GM12878 (cell line): Measurements from ENCODE around the gene SUMF2. TPM values are rescaled to one million over a fixed set of nuclear protein-coding genes. Genes with fewer than 3 reads are reported as not detected.

Experiments
- CBX5 ChIP-seq: sonication (generic); IDR thresholded peaks from 2 replicates; pipeline ENCODE4 v1.6.1; 2016; ENCODE audit warnings: low read depth, moderate library complexity, mild to moderate bottlenecking, inconsistent platforms
- CEBPB ChIP-seq, 2 experiments: fragments of 150-350 bp in 1 of 2; IDR thresholded peaks; 2 replicates each; pipeline ENCODE4 v1.6.1; 2012 to 2014; ENCODE audit warnings: low read depth in 2 of 2, low read length in 2 of 2, borderline replicate concordance in 1 of 2, inconsistent platforms in 1 of 2
- CHD2 ChIP-seq: IDR thresholded peaks from 2 replicates; pipeline ENCODE4 v1.6.1; 2011; ENCODE audit warnings: low read depth, low read length, improper control_type of control experiment, borderline replicate concordance
- DPF2 ChIP-seq: fragments of 450-650 bp; IDR thresholded peaks from 2 replicates; pipeline ENCODE4 v1.6.1; 2017; ENCODE audit warnings: mild to moderate bottlenecking
- GABPA ChIP-seq: IDR thresholded peaks from 2 replicates; pipeline ENCODE4 v1.6.1; 2014; ENCODE audit warnings: antibody characterized with exemption, low read depth, mild to moderate bottlenecking, inconsistent platforms
- GATAD2B ChIP-seq: fragments of 450-650 bp; conservative IDR thresholded peaks from 2 replicates; pipeline ENCODE4 v1.6.1; 2017; ENCODE audit warnings: low read depth, mild to moderate bottlenecking, moderate library complexity
- IKZF1 ChIP-seq: fragments of 450-650 bp; conservative IDR thresholded peaks from 2 replicates; pipeline ENCODE4 v1.6.1; 2017; ENCODE audit warnings: antibody characterized with exemption, mild to moderate bottlenecking
- IKZF2 ChIP-seq, 2 experiments: fragments of 450-650 bp; IDR thresholded peaks; 2 replicates each; pipeline ENCODE4 v1.6.1; 2017; ENCODE audit warnings: mild to moderate bottlenecking in 2 of 2, moderate library complexity in 2 of 2
- MYC ChIP-seq: IDR thresholded peaks from 2 replicates; pipeline ENCODE4 v1.6.1; 2011; ENCODE audit warnings: mild to moderate bottlenecking, low read length, moderate library complexity, inconsistent platforms; ENCODE audit not compliant: insufficient read depth, insufficient replicate concordance, insufficient read length, severe bottlenecking
- polyA plus RNA-seq, 11 experiments: library from polyadenylated mRNA; depleted of rRNA in 4 of 11; unstranded in 6 of 11; stranded (reverse) in 5 of 11; fragments of >200 nt; fragmentation: Nextera tagmentation in 4 of 11; fragmentation: Illumina TruSeq in 1 of 11; extraction: Ambion mirVana in 4 of 11; extraction: Trizol in 1 of 11; gene quantifications; 1 replicate in 1 of 11; 2 replicates in 10 of 11; pipeline versions ENCODE4 v1.2.1 to v1.2.3, GENCODE V29; 2011 to 2016; ENCODE audit warnings: inconsistent platforms in 2 of 11, missing spikeins in 2 of 11, low read depth in 1 of 11
- total RNA-seq, 4 experiments: library from RNA; depleted of rRNA in 3 of 4; stranded (reverse); fragments of >200 nt in 3 of 4; fragmentation: Illumina TruSeq in 1 of 4; extraction: Trizol in 1 of 4; gene quantifications; 2 replicates each; pipeline versions ENCODE4 v1.2.1 to v1.2.3, GENCODE V29; 2013 to 2021
- TF ChIP-seq, protein P1 (sequence below): IDR thresholded peaks from 2 replicates; pipeline ENCODE4 v1.6.1; 2012; ENCODE audit warnings: mild to moderate bottlenecking, low read depth, low read length
- TF ChIP-seq, protein P2 (sequence below): IDR thresholded peaks from 2 replicates; pipeline ENCODE4 v1.6.1; 2012; ENCODE audit warnings: low read depth, low read length, improper control_type of control experiment
- TF ChIP-seq, protein P3 (sequence below): fragments of 450-650 bp; IDR thresholded peaks from 2 replicates; pipeline ENCODE4 v1.6.1; 2017; ENCODE audit warnings: low read depth, mild to moderate bottlenecking, moderate library complexity
- TF ChIP-seq, protein P4 (sequence below): fragments of 450-650 bp; formaldehyde crosslinking; IDR thresholded peaks from 2 replicates; pipeline ENCODE4 v1.4.0; 2020; ENCODE audit warnings: mild to moderate bottlenecking, moderate library complexity

Gene SUMF2
- total and polyA plus RNA-seq, 10 of the 15 experiments (the other 5 are each of a cell fraction or from before 2014, with no cell fraction given) = 39.9 to 106 (median 71.7) TPM

DNA sequence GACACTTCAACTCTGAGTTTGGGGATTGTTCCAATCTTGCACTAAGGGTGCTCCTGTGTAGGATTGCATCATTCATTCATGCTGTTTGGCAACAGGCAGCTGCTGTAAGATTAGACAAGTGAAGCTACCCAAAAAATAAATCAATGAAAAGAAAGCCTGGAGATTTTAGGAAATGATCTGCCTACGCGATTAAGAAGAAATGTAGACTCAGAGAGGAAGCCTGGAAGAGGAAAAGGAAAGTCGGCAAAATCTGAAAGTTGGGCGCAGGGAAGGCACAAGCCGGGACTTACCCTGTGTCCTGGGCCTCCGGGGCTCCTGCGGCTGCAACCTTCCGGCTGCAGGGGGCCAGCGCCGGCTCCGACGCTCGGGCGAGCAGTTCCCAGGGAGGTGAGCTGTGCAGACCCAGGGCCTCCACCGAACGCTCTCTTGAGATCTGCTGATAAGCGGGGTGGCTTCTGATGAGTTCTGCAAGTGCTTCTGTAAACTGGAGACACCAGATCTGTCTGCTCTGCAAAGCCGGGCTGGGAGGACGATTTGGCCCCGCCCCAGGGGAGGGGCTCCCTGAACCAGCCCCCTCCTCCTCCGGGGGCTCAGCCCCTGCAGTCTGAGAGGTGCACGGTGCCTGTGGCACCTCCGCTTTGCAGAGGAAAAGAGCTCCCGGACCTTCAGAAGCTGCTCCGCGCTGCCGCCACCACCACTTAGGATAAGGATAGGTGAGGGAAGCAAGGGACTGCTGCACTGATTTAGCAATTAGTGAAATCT, 30.2 kb upstream of the SUMF2 start (continued):
- TF ChIP-seq, protein P1, sequence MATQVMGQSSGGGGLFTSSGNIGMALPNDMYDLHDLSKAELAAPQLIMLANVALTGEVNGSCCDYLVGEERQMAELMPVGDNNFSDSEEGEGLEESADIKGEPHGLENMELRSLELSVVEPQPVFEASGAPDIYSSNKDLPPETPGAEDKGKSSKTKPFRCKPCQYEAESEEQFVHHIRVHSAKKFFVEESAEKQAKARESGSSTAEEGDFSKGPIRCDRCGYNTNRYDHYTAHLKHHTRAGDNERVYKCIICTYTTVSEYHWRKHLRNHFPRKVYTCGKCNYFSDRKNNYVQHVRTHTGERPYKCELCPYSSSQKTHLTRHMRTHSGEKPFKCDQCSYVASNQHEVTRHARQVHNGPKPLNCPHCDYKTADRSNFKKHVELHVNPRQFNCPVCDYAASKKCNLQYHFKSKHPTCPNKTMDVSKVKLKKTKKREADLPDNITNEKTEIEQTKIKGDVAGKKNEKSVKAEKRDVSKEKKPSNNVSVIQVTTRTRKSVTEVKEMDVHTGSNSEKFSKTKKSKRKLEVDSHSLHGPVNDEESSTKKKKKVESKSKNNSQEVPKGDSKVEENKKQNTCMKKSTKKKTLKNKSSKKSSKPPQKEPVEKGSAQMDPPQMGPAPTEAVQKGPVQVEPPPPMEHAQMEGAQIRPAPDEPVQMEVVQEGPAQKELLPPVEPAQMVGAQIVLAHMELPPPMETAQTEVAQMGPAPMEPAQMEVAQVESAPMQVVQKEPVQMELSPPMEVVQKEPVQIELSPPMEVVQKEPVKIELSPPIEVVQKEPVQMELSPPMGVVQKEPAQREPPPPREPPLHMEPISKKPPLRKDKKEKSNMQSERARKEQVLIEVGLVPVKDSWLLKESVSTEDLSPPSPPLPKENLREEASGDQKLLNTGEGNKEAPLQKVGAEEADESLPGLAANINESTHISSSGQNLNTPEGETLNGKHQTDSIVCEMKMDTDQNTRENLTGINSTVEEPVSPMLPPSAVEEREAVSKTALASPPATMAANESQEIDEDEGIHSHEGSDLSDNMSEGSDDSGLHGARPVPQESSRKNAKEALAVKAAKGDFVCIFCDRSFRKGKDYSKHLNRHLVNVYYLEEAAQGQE = no peak
- TF ChIP-seq CEBPB (IDR thresholded peaks at IDR 0.05; ENCODE audit: borderline replicate concordance in 1 of 2, low read depth in 2 of 2, low read length in 2 of 2) = peak in 1 of 2 experiments; percentile 64; a peak in 1 of 4 replicates
- TF ChIP-seq, protein P2, sequence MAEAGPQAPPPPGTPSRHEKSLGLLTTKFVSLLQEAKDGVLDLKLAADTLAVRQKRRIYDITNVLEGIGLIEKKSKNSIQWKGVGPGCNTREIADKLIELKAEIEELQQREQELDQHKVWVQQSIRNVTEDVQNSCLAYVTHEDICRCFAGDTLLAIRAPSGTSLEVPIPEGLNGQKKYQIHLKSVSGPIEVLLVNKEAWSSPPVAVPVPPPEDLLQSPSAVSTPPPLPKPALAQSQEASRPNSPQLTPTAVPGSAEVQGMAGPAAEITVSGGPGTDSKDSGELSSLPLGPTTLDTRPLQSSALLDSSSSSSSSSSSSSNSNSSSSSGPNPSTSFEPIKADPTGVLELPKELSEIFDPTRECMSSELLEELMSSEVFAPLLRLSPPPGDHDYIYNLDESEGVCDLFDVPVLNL = no peak
- TF ChIP-seq GABPA = no peak
- TF ChIP-seq MYC = no peak
- TF ChIP-seq IKZF2 (IDR thresholded peaks at IDR 0.05) = 0 out of 4 replicates have a peak, but pooled peaks of 1 of the 2 experiments have one; percentile 15
- TF ChIP-seq GATAD2B = no peak
- TF ChIP-seq CHD2 = no peak
- TF ChIP-seq, protein P3, sequence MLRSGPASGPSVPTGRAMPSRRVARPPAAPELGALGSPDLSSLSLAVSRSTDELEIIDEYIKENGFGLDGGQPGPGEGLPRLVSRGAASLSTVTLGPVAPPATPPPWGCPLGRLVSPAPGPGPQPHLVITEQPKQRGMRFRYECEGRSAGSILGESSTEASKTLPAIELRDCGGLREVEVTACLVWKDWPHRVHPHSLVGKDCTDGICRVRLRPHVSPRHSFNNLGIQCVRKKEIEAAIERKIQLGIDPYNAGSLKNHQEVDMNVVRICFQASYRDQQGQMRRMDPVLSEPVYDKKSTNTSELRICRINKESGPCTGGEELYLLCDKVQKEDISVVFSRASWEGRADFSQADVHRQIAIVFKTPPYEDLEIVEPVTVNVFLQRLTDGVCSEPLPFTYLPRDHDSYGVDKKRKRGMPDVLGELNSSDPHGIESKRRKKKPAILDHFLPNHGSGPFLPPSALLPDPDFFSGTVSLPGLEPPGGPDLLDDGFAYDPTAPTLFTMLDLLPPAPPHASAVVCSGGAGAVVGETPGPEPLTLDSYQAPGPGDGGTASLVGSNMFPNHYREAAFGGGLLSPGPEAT = peak; percentile 39; the same call in 1 of the 2 replicates
- TF ChIP-seq, protein P4, sequence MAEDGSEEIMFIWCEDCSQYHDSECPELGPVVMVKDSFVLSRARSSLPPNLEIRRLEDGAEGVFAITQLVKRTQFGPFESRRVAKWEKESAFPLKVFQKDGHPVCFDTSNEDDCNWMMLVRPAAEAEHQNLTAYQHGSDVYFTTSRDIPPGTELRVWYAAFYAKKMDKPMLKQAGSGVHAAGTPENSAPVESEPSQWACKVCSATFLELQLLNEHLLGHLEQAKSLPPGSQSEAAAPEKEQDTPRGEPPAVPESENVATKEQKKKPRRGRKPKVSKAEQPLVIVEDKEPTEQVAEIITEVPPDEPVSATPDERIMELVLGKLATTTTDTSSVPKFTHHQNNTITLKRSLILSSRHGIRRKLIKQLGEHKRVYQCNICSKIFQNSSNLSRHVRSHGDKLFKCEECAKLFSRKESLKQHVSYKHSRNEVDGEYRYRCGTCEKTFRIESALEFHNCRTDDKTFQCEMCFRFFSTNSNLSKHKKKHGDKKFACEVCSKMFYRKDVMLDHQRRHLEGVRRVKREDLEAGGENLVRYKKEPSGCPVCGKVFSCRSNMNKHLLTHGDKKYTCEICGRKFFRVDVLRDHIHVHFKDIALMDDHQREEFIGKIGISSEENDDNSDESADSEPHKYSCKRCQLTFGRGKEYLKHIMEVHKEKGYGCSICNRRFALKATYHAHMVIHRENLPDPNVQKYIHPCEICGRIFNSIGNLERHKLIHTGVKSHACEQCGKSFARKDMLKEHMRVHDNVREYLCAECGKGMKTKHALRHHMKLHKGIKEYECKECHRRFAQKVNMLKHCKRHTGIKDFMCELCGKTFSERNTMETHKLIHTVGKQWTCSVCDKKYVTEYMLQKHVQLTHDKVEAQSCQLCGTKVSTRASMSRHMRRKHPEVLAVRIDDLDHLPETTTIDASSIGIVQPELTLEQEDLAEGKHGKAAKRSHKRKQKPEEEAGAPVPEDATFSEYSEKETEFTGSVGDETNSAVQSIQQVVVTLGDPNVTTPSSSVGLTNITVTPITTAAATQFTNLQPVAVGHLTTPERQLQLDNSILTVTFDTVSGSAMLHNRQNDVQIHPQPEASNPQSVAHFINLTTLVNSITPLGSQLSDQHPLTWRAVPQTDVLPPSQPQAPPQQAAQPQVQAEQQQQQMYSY = no peak
- TF ChIP-seq IKZF1 = peak; percentile 43; the same call in 1 of the 2 replicates
- TF ChIP-seq CBX5 = 0 out of 2 replicates have a peak, but pooled peaks have one; percentile 63
- no peak for TF ChIP-seq DPF2
